ENCODE measurements around the gene ANKRD6. TPM values are rescaled to one million over a fixed set of nuclear protein-coding genes. Genes with fewer than 3 reads are reported as not detected.

The ANKRD6 gene
- total RNA-seq, 1 donor from 2014 or later: 10.0 TPM

DNA sequence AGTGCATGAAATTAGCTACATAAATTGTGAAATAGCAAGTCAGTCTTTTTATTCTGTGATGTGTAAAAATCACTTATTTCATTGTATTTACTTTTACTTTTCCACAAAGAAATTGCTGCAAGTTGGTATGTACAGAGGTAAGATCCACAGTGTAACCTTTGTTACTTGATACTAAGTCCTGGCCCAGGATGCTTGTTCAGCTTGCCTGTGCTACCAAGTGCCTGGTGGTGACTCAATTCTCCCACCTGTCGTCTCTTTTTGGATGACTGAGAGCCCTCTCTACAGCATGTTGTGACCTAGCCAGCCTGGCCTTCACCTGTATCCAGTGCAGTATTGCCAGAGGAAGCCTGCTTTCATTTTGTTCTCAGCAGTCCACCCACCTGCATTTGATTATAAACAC lies 54.9 kb downstream of the ANKRD6 start:
- Histone ChIP-seq H3K4me3 (ENCODE audit: low read depth, low read length) (no peak overlapping the region), H3K36me3 (ENCODE audit: control insufficient read depth, insufficient read depth, low read length) (no peaks in the 10 kb centered on the region), H3K27me3 (ENCODE audit: control insufficient read depth, insufficient read depth, low read length) (no peaks in the 10 kb centered on the region)
- no peak for DNase-seq (ENCODE audit: low read depth)
- TF ChIP-seq, protein P1, sequence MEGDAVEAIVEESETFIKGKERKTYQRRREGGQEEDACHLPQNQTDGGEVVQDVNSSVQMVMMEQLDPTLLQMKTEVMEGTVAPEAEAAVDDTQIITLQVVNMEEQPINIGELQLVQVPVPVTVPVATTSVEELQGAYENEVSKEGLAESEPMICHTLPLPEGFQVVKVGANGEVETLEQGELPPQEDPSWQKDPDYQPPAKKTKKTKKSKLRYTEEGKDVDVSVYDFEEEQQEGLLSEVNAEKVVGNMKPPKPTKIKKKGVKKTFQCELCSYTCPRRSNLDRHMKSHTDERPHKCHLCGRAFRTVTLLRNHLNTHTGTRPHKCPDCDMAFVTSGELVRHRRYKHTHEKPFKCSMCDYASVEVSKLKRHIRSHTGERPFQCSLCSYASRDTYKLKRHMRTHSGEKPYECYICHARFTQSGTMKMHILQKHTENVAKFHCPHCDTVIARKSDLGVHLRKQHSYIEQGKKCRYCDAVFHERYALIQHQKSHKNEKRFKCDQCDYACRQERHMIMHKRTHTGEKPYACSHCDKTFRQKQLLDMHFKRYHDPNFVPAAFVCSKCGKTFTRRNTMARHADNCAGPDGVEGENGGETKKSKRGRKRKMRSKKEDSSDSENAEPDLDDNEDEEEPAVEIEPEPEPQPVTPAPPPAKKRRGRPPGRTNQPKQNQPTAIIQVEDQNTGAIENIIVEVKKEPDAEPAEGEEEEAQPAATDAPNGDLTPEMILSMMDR (IDR thresholded peaks at IDR 0.05; ENCODE audit: insufficient read depth, low read length, poor library complexity, severe bottlenecking): no peak

DNA sequence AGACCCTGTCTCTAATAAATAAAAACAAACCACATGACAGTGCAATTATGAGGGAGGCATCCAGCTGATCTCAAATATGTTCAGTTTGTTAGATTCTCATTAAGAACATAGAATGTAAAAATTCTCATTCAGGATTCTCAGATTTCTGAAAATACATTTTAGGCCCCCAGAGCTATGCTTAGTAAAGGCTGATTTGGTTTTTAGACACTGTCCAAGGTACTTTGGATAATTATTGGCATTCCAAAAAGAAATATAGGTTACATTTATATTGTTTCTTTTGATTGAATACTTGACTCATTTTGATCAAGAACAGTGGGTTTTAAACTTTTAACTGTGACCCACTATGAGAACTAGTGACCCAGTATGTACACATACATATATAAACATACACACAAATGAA lies 55.5 kb downstream of the ANKRD6 start:
- Histone ChIP-seq H3K27me3 (ENCODE audit: control insufficient read depth, insufficient read depth, low read length) (no peaks in the 10 kb centered on the region), H3K4me3 (ENCODE audit: low read depth, low read length) (no peak overlapping the region), H3K36me3 (ENCODE audit: control insufficient read depth, insufficient read depth, low read length) (no peaks in the 10 kb centered on the region)
- no peak for DNase-seq (ENCODE audit: low read depth)
- TF ChIP-seq, protein P1 (IDR thresholded peaks at IDR 0.05; ENCODE audit: insufficient read depth, low read length, poor library complexity, severe bottlenecking): no peak

DNA sequence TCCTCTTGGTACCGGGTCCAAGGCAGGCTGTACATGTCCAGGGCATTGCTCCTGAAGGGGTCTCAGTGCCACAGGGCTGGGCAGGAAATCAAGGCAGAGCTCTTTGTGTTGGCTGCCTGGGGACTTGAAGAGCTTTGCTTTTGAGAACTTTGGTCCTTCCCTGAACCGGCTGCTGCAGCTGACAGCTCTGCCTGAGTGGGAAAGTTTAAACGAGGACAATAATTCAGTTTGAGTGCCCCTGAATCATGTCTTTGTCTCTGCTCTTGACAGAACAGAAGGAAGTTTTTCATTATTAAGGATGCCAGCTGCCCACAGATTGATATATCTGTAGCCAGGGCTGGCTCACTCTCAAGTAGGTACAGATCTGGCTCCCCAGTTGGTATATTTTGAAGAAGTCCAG lies 56.1 kb downstream of the ANKRD6 start:
- no peak for DNase-seq (ENCODE audit: low read depth)
- Histone ChIP-seq H3K36me3 (ENCODE audit: control insufficient read depth, insufficient read depth, low read length) (no peaks in the 10 kb centered on the region), H3K27me3 (ENCODE audit: control insufficient read depth, insufficient read depth, low read length) (no peaks in the 10 kb centered on the region), H3K4me3 (ENCODE audit: low read depth, low read length) (no peak overlapping the region)
- TF ChIP-seq, protein P1 (IDR thresholded peaks at IDR 0.05; ENCODE audit: insufficient read depth, low read length, poor library complexity, severe bottlenecking): no peak

DNA sequence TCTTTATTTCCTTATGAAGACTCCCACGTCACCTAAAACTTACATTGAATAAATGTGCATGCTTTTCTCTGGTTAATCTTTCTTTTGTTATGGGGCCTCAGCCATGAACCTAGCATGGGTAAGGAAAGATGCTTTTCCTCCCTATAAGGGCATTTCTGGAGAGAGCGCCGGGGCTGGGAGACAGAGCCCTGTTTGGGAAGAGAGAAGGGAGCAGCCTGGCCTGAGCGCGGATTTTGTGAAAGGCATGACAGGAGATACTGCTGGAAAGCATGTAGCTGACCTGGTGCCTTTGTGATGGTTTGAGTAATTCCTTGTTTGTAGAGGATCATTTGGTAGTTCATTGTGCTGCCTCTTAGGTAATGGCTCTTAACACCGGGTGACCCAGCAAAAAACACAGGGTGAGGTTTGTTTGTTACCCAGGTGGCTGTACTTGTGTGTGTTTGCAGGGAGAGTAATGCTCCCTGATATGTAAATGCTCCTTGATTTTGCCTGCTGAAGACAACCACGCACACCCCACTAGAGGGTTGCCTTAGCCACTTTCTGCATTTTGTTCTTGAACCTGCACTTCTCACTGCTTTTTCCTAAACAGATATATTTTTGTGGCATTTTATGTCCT lies 59.2 kb downstream of the ANKRD6 start:
- Histone ChIP-seq H3K36me3 (ENCODE audit: control insufficient read depth, insufficient read depth, low read length) (no peaks in the 10 kb centered on the region), H3K27me3 (ENCODE audit: control insufficient read depth, insufficient read depth, low read length) (no peaks in the 10 kb centered on the region), H3K4me3 (ENCODE audit: low read depth, low read length) (no peak overlapping the region)
- TF ChIP-seq, protein P1 (IDR thresholded peaks at IDR 0.05; ENCODE audit: insufficient read depth, low read length, poor library complexity, severe bottlenecking): no peak
- no peak for DNase-seq (ENCODE audit: low read depth)

DNA sequence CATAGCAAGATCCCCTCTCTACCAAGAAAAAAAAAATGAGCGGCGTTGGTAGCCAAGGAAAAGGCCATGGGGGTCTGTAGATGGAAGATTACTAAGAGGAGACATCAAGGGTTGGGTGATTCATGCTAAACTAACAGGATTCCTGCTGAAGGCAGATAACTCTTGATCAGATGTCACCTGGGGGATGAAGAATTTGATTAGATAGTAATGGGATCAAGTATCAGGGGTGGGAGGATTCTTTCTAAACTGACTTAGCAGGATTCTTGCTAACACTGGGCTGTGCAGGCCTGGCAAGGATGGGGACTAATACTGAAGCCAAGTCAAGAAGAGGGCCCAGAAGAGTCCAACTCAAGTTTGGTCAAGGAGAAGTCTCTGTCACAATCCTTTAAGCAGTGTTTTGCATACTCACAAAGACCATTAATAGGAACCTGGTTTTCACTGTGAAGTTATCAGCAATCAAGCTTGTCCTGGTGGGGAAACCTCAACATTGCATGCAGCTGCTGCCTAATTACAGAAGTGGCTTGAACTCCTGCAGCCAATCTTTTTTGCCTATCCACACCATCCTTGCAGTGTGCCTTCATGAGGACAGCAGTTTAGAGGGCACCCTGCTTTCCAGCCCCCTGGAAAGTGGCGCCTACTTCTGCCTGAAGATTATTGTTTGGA lies 61.3 kb downstream of the ANKRD6 start:
- Histone ChIP-seq H3K27me3 (ENCODE audit: control insufficient read depth, insufficient read depth, low read length) (no peaks in the 10 kb centered on the region), H3K36me3 (ENCODE audit: control insufficient read depth, insufficient read depth, low read length) (no peaks in the 10 kb centered on the region), H3K4me3 (ENCODE audit: low read depth, low read length) (no peak overlapping the region)
- TF ChIP-seq, protein P1 (IDR thresholded peaks at IDR 0.05; ENCODE audit: insufficient read depth, low read length, poor library complexity, severe bottlenecking): no peak
- DNase-seq (ENCODE audit: low read depth): no peak

Data from kidney epithelial cell (primary cell).